WTC11 (cell line): ENCODE data around the gene RASGRP4. TPM values are rescaled to one million over a fixed set of nuclear protein-coding genes. Genes with fewer than 3 reads are reported as not detected.
A peak's percentile ranks its signal among the peaks of the same experiment; 100 is the strongest.

Source experiments
- ATF6 ChIP-seq: sonication (generic); formaldehyde crosslinking; IDR thresholded peaks from 2 replicates; pipeline ENCODE4 v1.8.1; 2023; ENCODE audit warnings: mild to moderate bottlenecking, missing genetic modification reagents
- CBFB ChIP-seq: sonication (generic); formaldehyde crosslinking; IDR thresholded peaks from 2 replicates; pipeline ENCODE4 v1.8.1; 2022; ENCODE audit warnings: mild to moderate bottlenecking, low read depth, missing genetic modification reagents
- CREB1 ChIP-seq: sonication (generic); formaldehyde crosslinking; IDR thresholded peaks from 2 replicates; pipeline ENCODE4 v1.8.0; 2023; ENCODE audit warnings: mild to moderate bottlenecking, missing genetic modification reagents
- E2F1 ChIP-seq: sonication (generic); formaldehyde crosslinking; IDR thresholded peaks from 2 replicates; pipeline ENCODE4 v1.8.0; 2022; ENCODE audit warnings: mild to moderate bottlenecking, missing genetic modification reagents
- E2F4 ChIP-seq: sonication (generic); formaldehyde crosslinking; IDR thresholded peaks from 2 replicates; pipeline ENCODE4 v1.8.1; 2022; ENCODE audit warnings: low read depth, mild to moderate bottlenecking, moderate library complexity, missing genetic modification reagents, borderline replicate concordance
- E2F5 ChIP-seq: sonication (generic); formaldehyde crosslinking; IDR thresholded peaks from 2 replicates; pipeline ENCODE4 v1.8.1; 2022; ENCODE audit warnings: mild to moderate bottlenecking, moderate library complexity, missing genetic modification reagents
- FOXK1 ChIP-seq: sonication (generic); formaldehyde crosslinking; IDR thresholded peaks from 2 replicates; pipeline ENCODE4 v1.8.0; 2022; ENCODE audit warnings: mild to moderate bottlenecking, moderate library complexity, missing genetic modification reagents
- FOXP1 ChIP-seq: sonication (generic); formaldehyde crosslinking; IDR thresholded peaks from 2 replicates; pipeline ENCODE4 v1.8.0; 2022; ENCODE audit warnings: missing genetic modification reagents, mild to moderate bottlenecking, moderate library complexity, borderline replicate concordance
- GABPB1 ChIP-seq: sonication (generic); formaldehyde crosslinking; IDR thresholded peaks from 2 replicates; pipeline ENCODE4 v1.8.1; 2023; ENCODE audit warnings: mild to moderate bottlenecking, missing genetic modification reagents
- GRHL2 ChIP-seq: fragments of 250-450 bp; sonication (Bioruptor Pico); IDR thresholded peaks from 2 replicates; pipeline ENCODE4 v1.8.0; 2022; ENCODE audit warnings: mild to moderate bottlenecking, moderate library complexity; ENCODE audit not compliant: insufficient replicate concordance, severe bottlenecking
- GTF2I ChIP-seq: fragments of 250-450 bp; sonication (Bioruptor Pico); conservative IDR thresholded peaks from 2 replicates; pipeline ENCODE4 v1.4.0; 2021; ENCODE audit warnings: mild to moderate bottlenecking
- HMGA2 ChIP-seq: fragments of 250-450 bp; sonication (Bioruptor Pico); IDR thresholded peaks from 2 replicates; pipeline ENCODE4 v1.4.0; 2021; ENCODE audit warnings: mild to moderate bottlenecking, moderate library complexity
- IRF2 ChIP-seq: sonication (generic); formaldehyde crosslinking; IDR thresholded peaks from 2 replicates; pipeline ENCODE4 v1.8.0; 2022; ENCODE audit warnings: low read depth, missing genetic modification reagents, borderline replicate concordance
- KAT7 ChIP-seq: sonication (generic); formaldehyde crosslinking; IDR thresholded peaks from 2 replicates; pipeline ENCODE4 v1.8.1; 2023; ENCODE audit warnings: missing genetic modification reagents, mild to moderate bottlenecking, borderline replicate concordance
- MYBL2 ChIP-seq: sonication (generic); formaldehyde crosslinking; IDR thresholded peaks from 2 replicates; pipeline ENCODE4 v1.8.1; 2023; ENCODE audit warnings: mild to moderate bottlenecking, moderate library complexity, missing genetic modification reagents
- PRDM15 ChIP-seq: sonication (generic); formaldehyde crosslinking; IDR thresholded peaks from 2 replicates; pipeline ENCODE4 v1.8.0; 2022; ENCODE audit warnings: missing genetic modification reagents
- PREB ChIP-seq: sonication (generic); formaldehyde crosslinking; IDR thresholded peaks from 2 replicates; pipeline ENCODE4 v1.8.1; 2022; ENCODE audit warnings: mild to moderate bottlenecking, missing genetic modification reagents, moderate library complexity, borderline replicate concordance
- SOX15 ChIP-seq: fragments of 250-450 bp; sonication (Bioruptor Pico); IDR thresholded peaks from 2 replicates; pipeline ENCODE4 v1.9.0; 2021; ENCODE audit warnings: mild to moderate bottlenecking
- SP1 ChIP-seq: sonication (generic); formaldehyde crosslinking; conservative IDR thresholded peaks from 2 replicates; pipeline ENCODE4 v1.8.1; 2022; ENCODE audit warnings: missing genetic modification reagents
- TCF7 ChIP-seq: sonication (generic); formaldehyde crosslinking; IDR thresholded peaks from 2 replicates; pipeline ENCODE4 v1.8.0; 2022; ENCODE audit warnings: mild to moderate bottlenecking, low read depth, missing genetic modification reagents, moderate library complexity
- TEAD4 ChIP-seq: sonication (generic); formaldehyde crosslinking; IDR thresholded peaks from 2 replicates; pipeline ENCODE4 v1.8.0; 2022; ENCODE audit warnings: mild to moderate bottlenecking, missing genetic modification reagents
- ZNF138 ChIP-seq: sonication (generic); formaldehyde crosslinking; conservative IDR thresholded peaks from 2 replicates; pipeline ENCODE4 v1.8.1; 2022; ENCODE audit warnings: mild to moderate bottlenecking, moderate library complexity, missing genetic modification reagents
- ZNF232 ChIP-seq: sonication (generic); formaldehyde crosslinking; IDR thresholded peaks from 2 replicates; pipeline ENCODE4 v1.8.0; 2022; ENCODE audit warnings: mild to moderate bottlenecking, missing genetic modification reagents
- ZNF263 ChIP-seq: sonication (generic); formaldehyde crosslinking; IDR thresholded peaks from 2 replicates; pipeline ENCODE4 v1.8.1; 2022; ENCODE audit warnings: low read depth, mild to moderate bottlenecking, moderate library complexity, missing genetic modification reagents
- ZNF396 ChIP-seq: fragments of 250-450 bp; sonication (Bioruptor Pico); IDR thresholded peaks from 2 replicates; pipeline ENCODE4 v1.8.0; 2021; ENCODE audit warnings: mild to moderate bottlenecking, moderate library complexity, borderline replicate concordance
- ZNF423 ChIP-seq: fragments of 250-450 bp; sonication (Bioruptor Pico); IDR thresholded peaks from 2 replicates; pipeline ENCODE4 v2.1.2; 2022; ENCODE audit warnings: mild to moderate bottlenecking, moderate library complexity
- ZNF425 ChIP-seq: fragments of 250-450 bp; sonication (Bioruptor Pico); conservative IDR thresholded peaks from 2 replicates; pipeline ENCODE4 v1.9.0; 2021; ENCODE audit warnings: mild to moderate bottlenecking
- total RNA-seq: library from RNA; stranded (reverse); gene quantifications from 3 replicates; pipeline ENCODE4 v1.2.3, GENCODE V29; 2021

The RASGRP4 gene
- total RNA-seq, 1 experiment from 2014 or later = 2.5 TPM

GRCh38 chr19:38402967-38403674 lies 22.9 kb downstream of the RASGRP4 start, which contains the start of gene FAM98C (continued):
- TF ChIP-seq SP1 = peak; percentile 99
- no peak for TF ChIP-seq HMGA2 (CRISPR knock-in tag)
- no peak; the same call in 1 of the 2 replicates for TF ChIP-seq ZNF232 (CRISPR knock-in tag)
- no peak for TF ChIP-seq IRF2
- no peak for TF ChIP-seq GABPB1
- TF ChIP-seq FOXP1 (CRISPR knock-in tag) = peak; percentile 92
- peak; percentile 65; the same call in 1 of the 2 replicates for TF ChIP-seq TCF7 (CRISPR knock-in tag)
- no peak for TF ChIP-seq TEAD4 (CRISPR knock-in tag)
- 0 out of 2 replicates have a peak, but pooled peaks have one; percentile 43 for TF ChIP-seq KAT7
- no peak for TF ChIP-seq CBFB (CRISPR knock-in tag)
- no peak for TF ChIP-seq GTF2I (CRISPR knock-in tag)
- no peak for TF ChIP-seq PREB (CRISPR knock-in tag)
- TF ChIP-seq ZNF396 (CRISPR knock-in tag) = no peak
- TF ChIP-seq ATF6 (CRISPR knock-in tag) = no peak
- 0 out of 2 replicates have a peak, but pooled peaks have one; percentile 61 for TF ChIP-seq E2F4 (CRISPR knock-in tag)
- 0 out of 2 replicates have a peak, but pooled peaks have one; percentile 36 for TF ChIP-seq CREB1 (CRISPR knock-in tag)
- peak; percentile 51; the same call in 1 of the 2 replicates for TF ChIP-seq MYBL2
- TF ChIP-seq E2F5 (CRISPR knock-in tag) = peak; percentile 69; the same call in 1 of the 2 replicates
- no peak for TF ChIP-seq ZNF425 (CRISPR knock-in tag)
- TF ChIP-seq ZNF263 (CRISPR knock-in tag) = no peak
- peak; percentile 41; the same call in 1 of the 2 replicates for TF ChIP-seq E2F1 (CRISPR knock-in tag)
- TF ChIP-seq SOX15 (CRISPR knock-in tag) = no peak
- no peak for TF ChIP-seq GRHL2 (CRISPR knock-in tag)
- no peak for TF ChIP-seq PRDM15 (CRISPR knock-in tag)
- peak; percentile 58; the same call in 1 of the 2 replicates for TF ChIP-seq FOXK1 (CRISPR knock-in tag)
- TF ChIP-seq ZNF423 (CRISPR knock-in tag) = no peak
- no peak for TF ChIP-seq ZNF138 (CRISPR knock-in tag)
